GM23338 (cell line): ENCODE results near the gene EGFR.

Source experiments
- EZH2 ChIP-seq: fragments of 200-600 bp; sonication (generic); IDR thresholded peaks from one replicate; pipeline ENCODE4 v1.8.0; 2017; ENCODE audit warnings: antibody characterized with exemption, mild to moderate bottlenecking, low read depth; ENCODE audit not compliant: unreplicated experiment
- JUNB ChIP-seq: IDR thresholded peaks from one replicate; pipeline ENCODE4 v1.6.1; 2016; ENCODE audit warnings: antibody characterized with exemption; ENCODE audit not compliant: unreplicated experiment
- POLR2AphosphoS5 ChIP-seq: IDR thresholded peaks from 2 replicates; pipeline ENCODE4 v1.6.1; 2016; ENCODE audit warnings: antibody characterized with exemption, low read depth
- TF ChIP-seq, protein P1 (sequence below), 2 experiments: fragments of 200-600 bp in 1 of 2; sonication (generic) in 1 of 2; conservative IDR thresholded peaks; 2 replicates each; pipeline versions ENCODE4 v1.5.1 to v1.6.1; 2016 to 2017; ENCODE audit warnings: antibody characterized with exemption in 2 of 2, low read depth in 2 of 2, mild to moderate bottlenecking in 2 of 2, moderate library complexity in 1 of 2

DNA sequence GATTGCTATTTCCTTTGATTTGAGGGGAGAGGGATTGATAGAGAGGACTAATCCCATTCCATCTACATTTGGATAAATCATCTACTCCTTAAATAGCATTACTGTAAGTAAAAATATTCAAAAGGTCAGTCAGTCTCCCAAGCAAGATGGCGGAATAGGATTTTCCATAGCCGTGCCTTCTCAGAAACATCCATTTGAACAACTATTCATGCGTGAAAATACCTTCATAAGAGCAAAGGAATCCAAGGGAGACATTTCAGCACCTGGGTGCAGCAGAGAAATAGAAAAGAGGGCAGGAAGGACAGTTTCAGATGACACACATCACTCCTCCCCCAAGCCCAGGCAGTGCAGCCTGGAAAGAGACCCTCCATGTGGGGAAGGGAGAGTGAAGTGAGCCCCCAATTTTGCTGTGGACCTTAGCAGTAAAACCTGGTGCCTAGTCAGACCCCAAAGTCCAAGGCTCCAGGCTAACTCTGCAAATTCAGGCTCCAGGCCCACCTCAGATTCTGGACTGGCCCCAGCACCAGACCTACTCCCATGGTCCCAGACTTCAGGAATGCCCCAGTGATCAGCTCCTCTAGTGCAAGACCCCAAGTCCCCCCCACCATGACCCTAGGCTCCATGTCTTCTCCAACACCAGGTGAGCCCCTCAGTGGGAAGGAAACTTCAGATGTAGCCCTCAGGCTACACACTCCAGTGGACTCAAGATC lies 242.0 kb downstream of the EGFR start:
- TF ChIP-seq, protein P1, sequence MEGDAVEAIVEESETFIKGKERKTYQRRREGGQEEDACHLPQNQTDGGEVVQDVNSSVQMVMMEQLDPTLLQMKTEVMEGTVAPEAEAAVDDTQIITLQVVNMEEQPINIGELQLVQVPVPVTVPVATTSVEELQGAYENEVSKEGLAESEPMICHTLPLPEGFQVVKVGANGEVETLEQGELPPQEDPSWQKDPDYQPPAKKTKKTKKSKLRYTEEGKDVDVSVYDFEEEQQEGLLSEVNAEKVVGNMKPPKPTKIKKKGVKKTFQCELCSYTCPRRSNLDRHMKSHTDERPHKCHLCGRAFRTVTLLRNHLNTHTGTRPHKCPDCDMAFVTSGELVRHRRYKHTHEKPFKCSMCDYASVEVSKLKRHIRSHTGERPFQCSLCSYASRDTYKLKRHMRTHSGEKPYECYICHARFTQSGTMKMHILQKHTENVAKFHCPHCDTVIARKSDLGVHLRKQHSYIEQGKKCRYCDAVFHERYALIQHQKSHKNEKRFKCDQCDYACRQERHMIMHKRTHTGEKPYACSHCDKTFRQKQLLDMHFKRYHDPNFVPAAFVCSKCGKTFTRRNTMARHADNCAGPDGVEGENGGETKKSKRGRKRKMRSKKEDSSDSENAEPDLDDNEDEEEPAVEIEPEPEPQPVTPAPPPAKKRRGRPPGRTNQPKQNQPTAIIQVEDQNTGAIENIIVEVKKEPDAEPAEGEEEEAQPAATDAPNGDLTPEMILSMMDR (conservative IDR thresholded peaks at IDR 0.05; ENCODE audit: low read depth in 2 of 2), result no peak
- TF ChIP-seq EZH2 (no peak), POLR2AphosphoS5 (no peak), JUNB (no peak)
